ENCODE data around the gene MICOS13.

DNA sequence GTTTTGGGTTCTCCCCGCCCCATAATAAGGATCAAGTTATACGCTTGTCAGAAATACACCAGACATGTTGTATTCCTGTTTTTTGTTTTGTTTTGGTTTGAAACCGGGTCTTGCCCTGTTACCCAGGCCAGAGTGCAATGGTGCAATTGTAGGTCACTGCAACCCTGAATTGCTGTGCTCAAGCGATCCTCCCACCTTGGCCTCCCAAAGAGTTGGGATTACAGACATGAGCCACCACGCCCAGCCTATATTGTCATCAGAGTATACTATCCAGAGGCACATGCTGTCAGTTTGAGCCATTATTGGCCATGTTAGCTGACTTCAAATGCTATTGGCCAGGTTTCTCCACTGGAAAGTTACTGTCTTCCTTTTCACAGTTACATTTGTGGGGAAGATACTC lies 47.7 kb downstream of the MICOS13 start:
- TF ChIP-seq CTCF (conservative IDR thresholded peaks at IDR 0.05) (no peak), ZFX (IDR thresholded peaks at IDR 0.05) (no peak)
